GM18867 (cell line): ENCODE data around the gene CLBA1.

Source experiments
- ATAC-seq: cut with Tn5 transposase; IDR thresholded peaks from one replicate; pipeline ENCODE4 v1.9.1; 2021; ENCODE audit warnings: mild to moderate bottlenecking, moderate library complexity; ENCODE audit not compliant: unreplicated experiment

Gene CLBA1

GRCh38 chr14:104979758-104980610, 5.6 kb upstream of the CLBA1 start:
- no peak for ATAC-seq

DNA sequence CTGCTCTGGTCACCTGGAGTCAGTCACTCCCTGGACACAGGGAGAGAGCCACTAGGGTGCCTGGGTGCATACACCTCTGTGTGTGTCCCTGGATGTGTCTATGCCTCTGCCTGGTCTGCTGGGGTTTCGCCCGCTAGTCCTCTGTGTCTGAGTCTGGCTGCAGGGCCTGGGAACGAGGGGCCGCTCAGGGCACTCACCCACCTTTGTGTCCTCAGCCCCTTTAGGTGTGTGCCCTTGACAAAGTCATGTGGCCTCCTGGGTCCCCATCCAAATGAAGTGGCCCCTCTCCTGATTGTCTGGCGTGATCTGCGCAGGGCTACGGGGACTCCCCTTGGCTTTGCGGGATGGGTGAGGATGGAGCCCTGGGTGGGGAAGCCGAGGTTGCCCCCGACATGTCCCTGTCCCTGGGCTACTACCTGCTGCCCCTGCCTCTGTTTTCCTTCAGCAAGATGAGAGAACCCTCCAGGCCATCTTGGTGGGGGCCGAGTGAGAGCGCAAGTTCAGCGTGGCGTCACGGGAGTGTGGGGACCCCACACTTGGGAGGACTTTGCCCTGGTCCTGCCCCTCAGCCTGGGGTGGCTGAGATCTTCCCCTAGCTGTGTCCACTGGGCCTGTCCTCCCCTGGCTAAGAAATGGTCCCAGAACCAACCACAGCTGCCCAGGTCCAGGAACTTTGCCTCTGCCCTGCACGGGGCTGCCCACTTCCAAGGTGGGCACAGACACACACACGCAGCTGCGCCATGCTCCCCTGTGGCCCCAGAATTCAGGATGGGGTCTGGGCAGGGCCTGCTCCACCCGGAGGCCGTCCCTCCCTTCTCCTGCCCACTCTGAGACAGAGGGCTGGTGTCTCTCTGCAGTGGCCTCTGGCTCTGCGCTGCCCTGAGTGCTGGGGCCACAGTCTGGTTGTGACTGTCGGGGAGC, 4.7 kb upstream of the CLBA1 start:
- ATAC-seq, result no peak

GRCh38 chr14:104981699-104982541, 3.7 kb upstream of the CLBA1 start:
- no peak for ATAC-seq

DNA sequence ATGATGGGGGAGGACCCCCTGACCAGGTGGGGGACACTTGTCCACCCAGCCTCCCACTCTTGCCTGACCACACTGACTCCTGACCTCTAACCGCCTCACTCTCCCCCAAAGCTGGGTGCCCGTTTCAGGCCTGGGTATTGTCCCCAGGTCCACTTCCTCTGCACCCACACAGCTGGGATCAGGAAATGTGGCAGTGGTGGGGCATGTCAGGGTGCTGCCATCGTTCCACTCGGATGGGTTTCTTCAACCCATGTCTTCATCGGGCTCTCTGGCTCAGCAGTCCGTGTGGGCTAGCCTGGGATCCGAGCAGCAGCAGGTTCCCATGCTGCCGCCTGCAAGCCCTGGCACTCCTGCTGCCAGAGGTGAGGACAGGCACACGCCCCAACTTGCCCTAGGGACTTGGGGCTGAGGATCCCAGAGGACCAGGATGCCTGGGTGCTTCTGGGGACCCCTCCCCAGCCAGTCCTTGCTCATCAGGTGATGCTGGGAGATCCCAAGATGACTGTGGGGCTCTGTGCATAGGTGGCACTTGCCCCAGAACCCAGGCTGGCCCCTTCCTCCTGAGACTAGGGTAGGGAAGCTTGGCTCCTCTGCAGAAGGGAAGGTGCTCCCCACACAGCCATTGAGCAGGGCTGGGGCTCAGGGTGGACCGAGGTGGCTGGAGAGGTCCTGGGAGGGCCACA, 2.9 kb upstream of the CLBA1 start:
- ATAC-seq, result no peak

DNA sequence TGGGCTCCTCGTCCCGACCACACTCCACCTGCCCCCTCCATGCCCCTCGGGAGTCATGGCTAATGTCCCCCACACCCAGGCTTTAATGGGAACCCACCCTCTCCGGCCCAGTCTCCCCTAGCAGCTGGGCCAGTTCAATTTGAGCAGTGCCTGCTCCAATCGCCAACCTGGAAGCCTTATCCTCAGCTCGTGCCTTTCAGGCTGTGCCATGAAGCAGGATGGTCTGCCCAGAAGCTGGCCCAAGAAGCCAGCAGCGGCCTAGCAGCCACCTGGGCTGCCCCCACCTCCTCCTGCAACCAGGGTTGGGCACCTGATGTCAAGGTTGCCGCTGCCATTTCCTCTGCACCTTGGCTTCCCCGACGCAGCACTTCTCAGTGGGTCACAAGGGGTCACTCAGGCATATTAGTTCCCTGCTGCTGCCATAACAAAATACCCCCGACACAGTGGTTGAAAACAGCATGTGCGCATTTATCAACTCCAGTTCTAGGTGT, 2.3 kb upstream of the CLBA1 start:
- no peak for ATAC-seq

DNA sequence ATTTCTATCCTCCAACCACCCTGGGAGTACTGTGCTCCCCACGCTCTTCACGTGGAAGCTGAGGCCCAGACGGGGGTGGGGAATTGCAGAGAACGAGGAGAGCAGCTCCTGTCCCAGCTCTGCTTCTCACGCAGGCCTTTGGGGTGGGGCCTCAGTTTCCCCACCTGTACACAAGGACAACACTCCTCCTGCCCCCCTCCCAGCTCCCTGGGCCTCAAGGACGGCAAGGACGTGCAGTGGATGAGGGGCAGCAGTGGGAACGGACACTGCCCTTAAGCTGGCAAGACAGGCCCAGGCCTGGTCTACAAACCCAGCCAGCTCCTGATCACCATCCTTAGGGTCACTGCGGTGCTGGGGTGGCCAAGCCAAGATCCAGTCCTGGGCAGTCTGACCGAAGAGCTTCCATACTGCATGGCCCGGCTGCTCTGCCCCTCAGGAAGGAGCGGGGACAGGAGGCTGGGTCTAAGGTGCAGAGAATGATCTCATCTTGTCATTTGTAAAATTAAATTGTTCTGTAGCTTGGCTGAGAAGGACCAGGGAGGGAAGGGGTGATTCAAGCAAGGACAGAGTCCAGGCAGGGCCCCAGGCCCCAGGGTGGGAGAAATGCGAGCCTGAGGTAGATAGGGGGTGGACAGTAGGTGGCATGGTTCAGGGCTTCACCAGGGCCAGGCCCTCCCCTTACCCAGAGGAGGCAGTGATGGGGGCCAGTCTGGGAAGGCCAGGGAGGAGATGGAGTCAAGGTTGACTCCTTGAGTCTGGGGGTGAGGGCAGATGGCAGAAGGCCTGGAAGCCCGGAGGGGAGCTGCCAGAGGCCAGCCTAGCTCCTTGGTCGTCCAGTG, 1.3 kb upstream of the CLBA1 start:
- ATAC-seq, result no peak

- no peak for ATAC-seq
Observed at GRCh38 chr14:104986487-104987164, 1.0 kb downstream of the CLBA1 start.

DNA sequence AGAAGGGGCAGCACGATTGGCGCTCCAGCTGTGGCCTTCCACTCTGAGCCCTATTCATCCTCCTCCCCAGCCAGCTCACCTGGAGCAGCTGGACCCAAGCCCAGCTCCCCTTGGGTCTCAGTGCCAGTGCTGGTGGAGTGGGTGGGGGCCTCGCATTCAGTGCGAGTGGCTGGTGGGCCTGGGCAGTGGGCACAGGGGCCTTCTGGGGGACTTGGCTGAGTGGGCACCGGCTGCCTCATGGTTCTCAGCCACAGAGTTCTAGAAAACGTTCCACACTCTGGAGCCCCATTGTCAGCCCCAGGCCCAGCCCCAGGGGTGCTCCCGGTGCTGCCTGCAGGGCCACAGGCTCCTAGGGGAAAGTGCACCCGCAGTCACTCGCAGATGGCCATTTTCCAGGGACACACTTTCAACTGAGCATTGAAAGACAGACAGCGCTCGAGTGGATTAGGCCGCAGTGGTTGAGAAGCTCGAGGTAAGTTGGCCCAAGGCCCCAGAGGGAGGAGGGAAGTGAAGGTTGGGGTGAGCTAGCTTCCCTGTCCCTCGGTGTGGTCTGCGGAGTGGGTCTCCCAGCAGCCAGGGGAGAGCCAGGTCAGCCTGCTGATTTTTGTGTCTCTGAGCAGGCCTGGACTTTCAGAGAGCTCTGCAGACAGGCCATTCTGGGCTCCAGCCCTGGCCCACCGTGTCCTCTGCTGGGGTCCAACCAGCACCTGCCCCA, 3.8 kb downstream of the CLBA1 start:
- no peak for ATAC-seq

DNA sequence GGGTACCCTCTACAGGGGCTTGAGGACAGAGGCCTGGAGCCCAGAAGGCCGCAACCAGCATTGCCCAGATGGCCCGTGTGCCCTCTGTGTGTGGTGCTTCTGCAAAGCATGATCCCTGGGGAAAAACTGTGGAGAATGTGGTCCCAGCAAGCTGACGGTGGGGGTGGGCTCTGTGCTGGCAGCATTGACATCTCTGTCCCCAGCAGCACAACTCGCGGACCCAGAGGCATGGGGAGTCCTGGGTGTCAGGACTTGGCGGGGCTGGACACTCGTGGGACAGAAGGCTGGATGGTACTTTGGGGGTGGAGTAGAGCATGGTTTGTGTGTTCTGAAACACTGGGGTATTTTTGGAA, 4.3 kb downstream of the CLBA1 start:
- no peak for ATAC-seq

DNA sequence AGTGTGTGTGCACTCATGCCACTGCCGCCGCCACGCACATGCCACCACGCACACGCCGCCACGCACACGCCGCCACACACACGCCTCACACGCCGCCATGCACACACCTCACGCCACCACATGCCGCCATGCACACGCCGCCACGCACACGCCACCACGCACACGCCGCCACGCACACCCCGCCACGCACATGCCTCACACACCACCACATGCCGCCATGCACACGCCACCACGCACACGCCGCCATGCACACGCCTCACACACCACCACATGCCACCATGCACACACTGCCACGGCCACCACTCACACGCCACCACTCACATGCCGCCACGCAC, 6.3 kb downstream of the CLBA1 start:
- no peak for ATAC-seq

- ATAC-seq, result no peak
Observed at GRCh38 chr14:104992501-104992900, 6.9 kb downstream of the CLBA1 start.

- no peak for ATAC-seq
Observed at GRCh38 chr14:104993306-104993705, 7.7 kb downstream of the CLBA1 start.

GRCh38 chr14:104993808-104994591, 8.4 kb downstream of the CLBA1 start:
- ATAC-seq, result no peak

DNA sequence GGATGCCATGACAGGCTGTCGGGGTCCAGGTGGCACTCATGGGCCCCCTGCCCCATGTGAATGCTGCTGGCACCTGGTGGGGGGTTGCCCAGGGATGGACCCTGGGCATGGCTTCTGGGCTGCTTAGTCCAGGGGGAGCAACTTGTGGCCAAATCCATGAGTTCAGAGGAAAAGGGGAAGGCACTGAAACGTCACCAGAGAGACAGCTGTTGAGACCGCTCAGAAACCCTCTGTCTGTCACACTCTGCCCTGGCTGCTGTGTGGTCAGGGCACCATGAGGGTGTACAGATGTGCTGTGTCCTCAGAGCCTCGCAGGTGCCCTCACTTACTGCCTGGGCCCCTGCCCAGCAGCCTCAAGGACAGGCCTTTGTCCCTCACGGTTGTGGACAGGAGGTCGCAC, 9.4 kb downstream of the CLBA1 start:
- ATAC-seq, result no peak

GRCh38 chr14:104996032-104996431, 10.4 kb downstream of the CLBA1 start:
- no peak for ATAC-seq

- ATAC-seq, result no peak
Observed at GRCh38 chr14:104996483-104996882, 10.9 kb downstream of the CLBA1 start.

DNA sequence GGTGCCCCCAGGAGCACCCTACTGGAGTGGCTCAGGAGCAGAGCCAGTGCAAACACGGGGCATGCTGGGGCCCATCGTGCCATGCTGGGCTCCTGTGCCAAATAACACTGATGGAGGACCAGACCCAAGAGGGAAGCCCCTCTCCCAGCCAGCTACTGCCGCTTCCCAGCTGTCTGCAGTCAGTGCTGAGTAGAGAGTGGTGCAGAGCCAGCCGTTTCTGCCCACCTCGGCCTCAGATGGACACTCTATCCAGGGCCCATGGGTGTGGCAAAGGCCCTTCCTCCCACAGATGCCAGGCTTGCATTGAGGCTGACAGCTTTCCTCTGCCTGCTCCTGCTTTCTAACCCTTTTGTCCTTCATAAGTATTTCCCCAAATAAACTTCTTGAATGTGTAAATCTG, 13.2 kb downstream of the CLBA1 start:
- ATAC-seq, result no peak

DNA sequence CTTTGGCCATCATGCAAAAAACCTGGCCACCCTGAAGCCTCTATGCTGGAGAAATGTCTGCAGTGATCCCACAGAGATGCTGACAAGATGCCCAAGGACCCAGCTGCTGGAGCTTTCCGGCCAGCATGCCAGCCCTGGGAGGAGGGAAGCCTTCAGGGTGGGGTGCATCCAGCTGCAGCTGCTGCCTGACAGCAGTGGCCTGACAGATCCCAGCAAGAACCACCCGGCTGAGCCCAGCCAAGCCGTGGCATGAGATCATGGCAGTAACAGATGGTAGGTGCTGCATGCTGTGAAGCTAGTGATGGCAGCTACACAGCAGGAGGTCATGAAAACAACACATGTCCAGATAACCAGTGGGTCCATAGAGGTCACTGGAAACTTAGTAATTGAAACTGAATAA, 13.8 kb downstream of the CLBA1 start:
- no peak for ATAC-seq
